HG02970 (cell line): ENCODE measurements around the gene BRINP1.
"Not testable (repeated sequence)": the region's sequence is repeated elsewhere in the genome, so short reads cannot be mapped to it uniquely, and the experiment has no call there.

Experiments
- ATAC-seq: cut with Tn5 transposase; IDR thresholded peaks from one replicate; pipeline ENCODE4 v1.9.1; 2021; ENCODE audit warnings: mild to moderate bottlenecking, moderate library complexity, moderate number of reproducible peaks; ENCODE audit not compliant: unreplicated experiment, low FRiP score

Gene BRINP1

GRCh38 chr9:119215651-119216050 is 153.6 kb downstream of the BRINP1 start:
- ATAC-seq: no peak

GRCh38 chr9:119213471-119213870 is 155.8 kb downstream of the BRINP1 start:
- ATAC-seq: no peak

GRCh38 chr9:119197893-119198607 is 171.2 kb downstream of the BRINP1 start:
- ATAC-seq: no peak

- no peak for ATAC-seq
These were observed 173.7 kb downstream of the BRINP1 start for GRCh38 chr9:119195521-119195920.

- ATAC-seq: no peak
These were observed 183.9 kb downstream of the BRINP1 start for GRCh38 chr9:119185298-119185697.

- ATAC-seq: no peak
These were observed 184.8 kb downstream of the BRINP1 start for GRCh38 chr9:119184265-119184936.

GRCh38 chr9:119181561-119181960 is 187.7 kb downstream of the BRINP1 start:
- no peak for ATAC-seq

GRCh38 chr9:119180897-119181296 is 188.3 kb downstream of the BRINP1 start:
- ATAC-seq: no peak

- no peak for ATAC-seq
These were observed 189.5 kb downstream of the BRINP1 start for GRCh38 chr9:119179701-119180100.

- no peak for ATAC-seq
These were observed 192.0 kb downstream of the BRINP1 start for GRCh38 chr9:119177196-119177595.

GRCh38 chr9:119175581-119175980 is 193.7 kb downstream of the BRINP1 start:
- no peak for ATAC-seq

GRCh38 chr9:119169222-119169621 is 200.0 kb downstream of the BRINP1 start:
- not testable (repeated sequence) for ATAC-seq

GRCh38 chr9:119167876-119168275 is 201.4 kb downstream of the BRINP1 start:
- ATAC-seq: no peak

- no peak for ATAC-seq
These were observed 202.0 kb downstream of the BRINP1 start for GRCh38 chr9:119167267-119167666.

- no peak for ATAC-seq
These were observed 203.1 kb downstream of the BRINP1 start for GRCh38 chr9:119166096-119166495.

GRCh38 chr9:119165131-119165530 is 204.1 kb downstream of the BRINP1 start:
- ATAC-seq: no peak

GRCh38 chr9:119164716-119165115 is 204.5 kb downstream of the BRINP1 start:
- no peak for ATAC-seq

GRCh38 chr9:119160551-119160950 is 208.7 kb downstream of the BRINP1 start:
- no peak for ATAC-seq

- no peak for ATAC-seq
These were observed 209.8 kb downstream of the BRINP1 start for GRCh38 chr9:119159386-119159785.

- no peak for ATAC-seq
These were observed 212.0 kb downstream of the BRINP1 start for GRCh38 chr9:119157196-119157595.

GRCh38 chr9:119156354-119156753 is 212.9 kb downstream of the BRINP1 start:
- no peak for ATAC-seq

GRCh38 chr9:119154527-119154926 is 214.7 kb downstream of the BRINP1 start:
- no peak for ATAC-seq
